Neural cell (in vitro differentiated cells): ENCODE measurements around the gene CXCL1. TPM values are rescaled to one million over a fixed set of nuclear protein-coding genes. Genes with fewer than 3 reads are reported as not detected.
"Not testable (repeated sequence)": the region's sequence is repeated elsewhere in the genome, so short reads cannot be mapped to it uniquely, and the experiment has no call there.

ENCODE experiments used
- H2AFZ ChIP-seq: fragments of 200-600, 300-800 bp; sonication (generic), shearing (Covaris generic); 2 replicates; pipeline ENCODE4 v1.6.0; 2014; ENCODE audit warnings: low read depth, mild to moderate bottlenecking, antibody characterized with exemption, low read length, moderate library complexity
- H3F3A ChIP-seq: fragments of 200-600 bp; shearing (Covaris generic); 2 replicates; pipeline ENCODE4 v1.6.1; 2016; ENCODE audit warnings: mild to moderate bottlenecking, moderate library complexity, mixed read lengths, antibody characterized with exemption, low read length; ENCODE audit not compliant: insufficient read depth, poor library complexity, severe bottlenecking
- H3K27ac ChIP-seq: fragments of 200-600, 300-800 bp; sonication (generic), shearing (Covaris generic); 2 replicates; pipeline ENCODE4 v1.5.1; 2014; ENCODE audit warnings: mild to moderate bottlenecking, low read length, moderate library complexity
- H3K27me3 ChIP-seq: fragments of 300-800, 200-600 bp; sonication (generic), shearing (Covaris generic); 2 replicates; pipeline ENCODE4 v1.6.0; 2014; ENCODE audit warnings: mild to moderate bottlenecking, low read depth, low read length, moderate library complexity; ENCODE audit not compliant: insufficient read depth
- H3K36me3 ChIP-seq: fragments of 300-800, 200-600 bp; sonication (generic), shearing (Covaris generic); 2 replicates; pipeline ENCODE4 v1.5.1; 2014; ENCODE audit warnings: mild to moderate bottlenecking, antibody characterized with exemption, low read length, moderate library complexity; ENCODE audit not compliant: insufficient read depth
- H3K4me2 ChIP-seq: fragments of 300-800, 200-600 bp; sonication (generic), shearing (Covaris generic); 2 replicates; pipeline ENCODE4 v1.6.0; 2014; ENCODE audit warnings: mild to moderate bottlenecking, low read length
- H3K4me3 ChIP-seq: fragments of 300-800, 200-600 bp; sonication (generic), shearing (Covaris generic); 2 replicates; pipeline ENCODE4 v1.5.1; 2014; ENCODE audit warnings: mild to moderate bottlenecking, low read length, moderate library complexity
- H3K79me2 ChIP-seq: fragments of 200-600 bp; shearing (Covaris generic); replicated peaks from 2 replicates; pipeline ENCODE4 v1.6.0; 2014; ENCODE audit warnings: mild to moderate bottlenecking, low read length, moderate library complexity; ENCODE audit not compliant: insufficient read depth
- H3K9ac ChIP-seq: fragments of 300-800, 200-600 bp; sonication (generic), shearing (Covaris generic); 2 replicates; pipeline ENCODE4 v1.6.1; 2016; ENCODE audit warnings: mild to moderate bottlenecking, low read length, mixed read lengths
- H3K9me2 ChIP-seq: fragments of 200-600 bp; shearing (Covaris generic); 2 replicates; pipeline ENCODE4 v1.6.1; 2016; ENCODE audit warnings: mild to moderate bottlenecking, low read length, mixed read lengths; ENCODE audit not compliant: insufficient read depth
- H3K9me3 ChIP-seq: fragments of 200-600, 300-800 bp; sonication (generic), shearing (Covaris generic); 2 replicates; pipeline ENCODE4 v1.6.1; 2016; ENCODE audit warnings: mild to moderate bottlenecking, mixed run types, low read length, moderate library complexity, mixed read lengths
- H4K20me1 ChIP-seq: fragments of 200-600 bp; shearing (Covaris generic); 2 replicates; pipeline ENCODE4 v1.6.1; 2016; ENCODE audit warnings: mild to moderate bottlenecking, mixed run types; ENCODE audit not compliant: insufficient read depth
- EP300 ChIP-seq: fragments of 450-650 bp; conservative IDR thresholded peaks from 2 replicates; pipeline ENCODE4 v1.6.1; 2014; ENCODE audit warnings: antibody characterized with exemption, mild to moderate bottlenecking, moderate library complexity; ENCODE audit not compliant: poor library complexity, severe bottlenecking
- EZH2 ChIP-seq: fragments of 200-600, 300-800 bp; shearing (Covaris generic), sonication (generic); IDR thresholded peaks from 2 replicates; pipeline ENCODE4 v1.6.1; 2014; ENCODE audit warnings: antibody characterized with exemption, low read length, borderline replicate concordance, mild to moderate bottlenecking; ENCODE audit not compliant: insufficient read depth, poor library complexity, severe bottlenecking
- MXI1 ChIP-seq: fragments of 450-650 bp; conservative IDR thresholded peaks from 2 replicates; pipeline ENCODE4 v1.6.1; 2014; ENCODE audit warnings: antibody characterized with exemption, mild to moderate bottlenecking; ENCODE audit not compliant: poor library complexity, severe bottlenecking
- POLR2AphosphoS5 ChIP-seq: IDR thresholded peaks from 2 replicates; pipeline ENCODE4 v1.6.1; 2012
- RAD21 ChIP-seq: fragments of 450-650 bp; conservative IDR thresholded peaks from 2 replicates; pipeline ENCODE4 v1.6.1; 2014; ENCODE audit warnings: antibody characterized with exemption, mild to moderate bottlenecking, moderate library complexity
- SMC3 ChIP-seq: fragments of 450-650 bp; conservative IDR thresholded peaks from 2 replicates; pipeline ENCODE4 v1.6.1; 2014; ENCODE audit warnings: antibody characterized with exemption, mild to moderate bottlenecking, moderate library complexity; ENCODE audit not compliant: poor library complexity
- TAF1 ChIP-seq: IDR thresholded peaks from 2 replicates; pipeline ENCODE4 v1.6.1; 2012; ENCODE audit warnings: low read depth
- polyA plus RNA-seq: library from polyadenylated mRNA; depleted of rRNA; stranded (reverse); fragments of >200 nt; gene quantifications from 2 replicates; pipeline ENCODE4 v1.2.3, GENCODE V29; 2014
- TF ChIP-seq, protein P1 (sequence below): IDR thresholded peaks from 2 replicates; pipeline ENCODE4 v1.6.1; 2012; ENCODE audit warnings: borderline replicate concordance
- TF ChIP-seq, protein P2 (sequence below): fragments of 450-650 bp; IDR thresholded peaks from 2 replicates; pipeline ENCODE4 v1.5.1; 2014; ENCODE audit warnings: antibody characterized with exemption, mild to moderate bottlenecking, moderate library complexity; ENCODE audit not compliant: poor library complexity, severe bottlenecking

CXCL1 gene
- polyA plus RNA-seq, 1 donor from 2014 or later = not detected

- TF ChIP-seq, protein P1, sequence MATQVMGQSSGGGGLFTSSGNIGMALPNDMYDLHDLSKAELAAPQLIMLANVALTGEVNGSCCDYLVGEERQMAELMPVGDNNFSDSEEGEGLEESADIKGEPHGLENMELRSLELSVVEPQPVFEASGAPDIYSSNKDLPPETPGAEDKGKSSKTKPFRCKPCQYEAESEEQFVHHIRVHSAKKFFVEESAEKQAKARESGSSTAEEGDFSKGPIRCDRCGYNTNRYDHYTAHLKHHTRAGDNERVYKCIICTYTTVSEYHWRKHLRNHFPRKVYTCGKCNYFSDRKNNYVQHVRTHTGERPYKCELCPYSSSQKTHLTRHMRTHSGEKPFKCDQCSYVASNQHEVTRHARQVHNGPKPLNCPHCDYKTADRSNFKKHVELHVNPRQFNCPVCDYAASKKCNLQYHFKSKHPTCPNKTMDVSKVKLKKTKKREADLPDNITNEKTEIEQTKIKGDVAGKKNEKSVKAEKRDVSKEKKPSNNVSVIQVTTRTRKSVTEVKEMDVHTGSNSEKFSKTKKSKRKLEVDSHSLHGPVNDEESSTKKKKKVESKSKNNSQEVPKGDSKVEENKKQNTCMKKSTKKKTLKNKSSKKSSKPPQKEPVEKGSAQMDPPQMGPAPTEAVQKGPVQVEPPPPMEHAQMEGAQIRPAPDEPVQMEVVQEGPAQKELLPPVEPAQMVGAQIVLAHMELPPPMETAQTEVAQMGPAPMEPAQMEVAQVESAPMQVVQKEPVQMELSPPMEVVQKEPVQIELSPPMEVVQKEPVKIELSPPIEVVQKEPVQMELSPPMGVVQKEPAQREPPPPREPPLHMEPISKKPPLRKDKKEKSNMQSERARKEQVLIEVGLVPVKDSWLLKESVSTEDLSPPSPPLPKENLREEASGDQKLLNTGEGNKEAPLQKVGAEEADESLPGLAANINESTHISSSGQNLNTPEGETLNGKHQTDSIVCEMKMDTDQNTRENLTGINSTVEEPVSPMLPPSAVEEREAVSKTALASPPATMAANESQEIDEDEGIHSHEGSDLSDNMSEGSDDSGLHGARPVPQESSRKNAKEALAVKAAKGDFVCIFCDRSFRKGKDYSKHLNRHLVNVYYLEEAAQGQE = no peak
- TF ChIP-seq EZH2 = no peak
These were observed 27.2 kb downstream of the CXCL1 start (continued) for GRCh38 chr4:73896416-73896815.

GRCh38 chr4:73897380-73898136, 28.4 kb downstream of the CXCL1 start:
- no peak overlapping the region for H3K9ac ChIP-seq
- no peaks in the 10 kb centered on the region for H3K9me2 ChIP-seq
- no peak overlapping the region for H3K27ac ChIP-seq
- no peaks in the 10 kb centered on the region for H3K36me3 ChIP-seq
- H2AFZ ChIP-seq = no peak overlapping the region
- H3K4me3 ChIP-seq = no peak overlapping the region
- no peak overlapping the region for H3K4me2 ChIP-seq
- H3K9me3 ChIP-seq = no peaks in the 10 kb centered on the region
- no peaks in the 10 kb centered on the region for H3K27me3 ChIP-seq
- H3K79me2 ChIP-seq = no peaks in the 10 kb centered on the region
- no peaks in the 10 kb centered on the region for H3F3A ChIP-seq
- no peaks in the 10 kb centered on the region for H4K20me1 ChIP-seq
- TF ChIP-seq, protein P2, sequence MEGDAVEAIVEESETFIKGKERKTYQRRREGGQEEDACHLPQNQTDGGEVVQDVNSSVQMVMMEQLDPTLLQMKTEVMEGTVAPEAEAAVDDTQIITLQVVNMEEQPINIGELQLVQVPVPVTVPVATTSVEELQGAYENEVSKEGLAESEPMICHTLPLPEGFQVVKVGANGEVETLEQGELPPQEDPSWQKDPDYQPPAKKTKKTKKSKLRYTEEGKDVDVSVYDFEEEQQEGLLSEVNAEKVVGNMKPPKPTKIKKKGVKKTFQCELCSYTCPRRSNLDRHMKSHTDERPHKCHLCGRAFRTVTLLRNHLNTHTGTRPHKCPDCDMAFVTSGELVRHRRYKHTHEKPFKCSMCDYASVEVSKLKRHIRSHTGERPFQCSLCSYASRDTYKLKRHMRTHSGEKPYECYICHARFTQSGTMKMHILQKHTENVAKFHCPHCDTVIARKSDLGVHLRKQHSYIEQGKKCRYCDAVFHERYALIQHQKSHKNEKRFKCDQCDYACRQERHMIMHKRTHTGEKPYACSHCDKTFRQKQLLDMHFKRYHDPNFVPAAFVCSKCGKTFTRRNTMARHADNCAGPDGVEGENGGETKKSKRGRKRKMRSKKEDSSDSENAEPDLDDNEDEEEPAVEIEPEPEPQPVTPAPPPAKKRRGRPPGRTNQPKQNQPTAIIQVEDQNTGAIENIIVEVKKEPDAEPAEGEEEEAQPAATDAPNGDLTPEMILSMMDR = no peak
- TF ChIP-seq POLR2AphosphoS5 = no peak
- no peak for TF ChIP-seq RAD21
- TF ChIP-seq, protein P1 = no peak
- no peak for TF ChIP-seq SMC3
- TF ChIP-seq EP300 = no peak
- no peak for TF ChIP-seq MXI1
- no peak for TF ChIP-seq TAF1
- no peak for TF ChIP-seq EZH2

GRCh38 chr4:73899338-73899737, 30.1 kb downstream of the CXCL1 start:
- H3K27ac ChIP-seq, H3K9me2 ChIP-seq, H3K4me2 ChIP-seq, H3F3A ChIP-seq, H2AFZ ChIP-seq, H3K27me3 ChIP-seq, H3K4me3 ChIP-seq, H3K9ac ChIP-seq, H3K36me3 ChIP-seq, H3K9me3 ChIP-seq, H3K79me2 ChIP-seq, H4K20me1 ChIP-seq: not testable (repeated sequence)
